Skeletal muscle satellite cell (primary cell): ENCODE measurements around the gene BAX.
A peak's percentile ranks its signal among the peaks of the same experiment; 100 is the strongest.

ENCODE experiments used
- H3K27me3 ChIP-seq: 2 replicates; pipeline ENCODE4 v1.7.0; 2013; ENCODE audit warnings: low read length; ENCODE audit not compliant: control insufficient read depth, insufficient read depth
- H3K36me3 ChIP-seq: 2 replicates; pipeline ENCODE4 v1.7.0; 2013; ENCODE audit warnings: mild to moderate bottlenecking, control low read depth, low read length; ENCODE audit not compliant: insufficient read depth
- H3K4me1 ChIP-seq: 2 replicates; pipeline ENCODE4 v1.7.0; 2013; ENCODE audit warnings: low read length; ENCODE audit not compliant: control insufficient read depth, insufficient read depth
- H3K4me2 ChIP-seq: 2 replicates; pipeline ENCODE4 v1.7.0; 2013; ENCODE audit warnings: mild to moderate bottlenecking, low read length
- H3K4me3 ChIP-seq: 2 replicates; pipeline ENCODE4 v1.7.0; 2013; ENCODE audit warnings: low read length
- H3K9ac ChIP-seq: 2 replicates; pipeline ENCODE4 v1.7.0; 2013; ENCODE audit warnings: mild to moderate bottlenecking, low read depth, low read length, moderate library complexity
- H3K9me3 ChIP-seq: replicated peaks from 2 replicates; pipeline ENCODE4 v1.7.0; 2013; ENCODE audit warnings: mild to moderate bottlenecking, control low read depth, low read length

Gene BAX

GRCh38 chr19:48965040-48965805 lies 10.5 kb downstream of the BAX start, which contains the start of gene FTL:
Gene FTL (plus strand): TSS chr19:48965309. CDS start chr19:48965508, 199 bp downstream.
- peak within 1 kb of the TSS; percentile 87 for H3K9ac ChIP-seq
- H3K27me3 ChIP-seq: no peaks in the 10 kb centered on the region
- no peaks in the 10 kb centered on the region for H3K9me3 ChIP-seq
- peak within 1 kb of the TSS; percentile 97 for H3K4me2 ChIP-seq
- peaks cover 36% of the 10 kb centered on the region for H3K36me3 ChIP-seq
- H3K4me1 ChIP-seq: peaks cover 39% of the 10 kb centered on the region
- peak within 1 kb of the TSS; percentile 91 for H3K4me3 ChIP-seq

DNA sequence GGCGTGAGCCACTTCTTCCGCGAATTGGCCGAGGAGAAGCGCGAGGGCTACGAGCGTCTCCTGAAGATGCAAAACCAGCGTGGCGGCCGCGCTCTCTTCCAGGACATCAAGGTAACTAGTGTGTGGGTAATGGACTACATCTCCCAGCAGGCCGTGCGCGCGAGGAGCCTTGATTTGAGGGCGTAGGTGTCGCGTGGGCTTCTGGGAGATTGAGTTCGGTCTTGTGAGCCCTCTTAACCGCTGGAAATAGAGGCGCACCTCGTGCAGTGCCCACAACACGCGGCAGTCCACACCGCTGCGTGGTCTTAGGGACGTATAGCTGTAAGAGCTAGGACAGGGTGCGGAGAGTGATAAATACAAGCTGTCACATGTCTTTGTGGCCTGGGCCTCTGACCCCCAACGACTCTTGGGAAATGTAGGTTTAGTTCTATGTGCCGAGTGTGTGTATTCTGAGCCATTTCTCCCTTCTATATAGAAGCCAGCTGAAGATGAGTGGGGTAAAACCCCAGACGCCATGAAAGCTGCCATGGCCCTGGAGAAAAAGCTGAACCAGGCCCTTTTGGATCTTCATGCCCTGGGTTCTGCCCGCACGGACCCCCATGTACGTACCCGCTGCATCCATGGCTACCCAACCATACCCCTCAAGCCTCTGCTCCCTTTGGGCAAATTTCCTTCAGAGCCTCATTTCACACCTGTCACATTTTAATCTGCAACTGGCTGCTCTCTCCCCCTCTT lies 11.3 kb downstream of the BAX start:
- Histone ChIP-seq H3K4me3 (peak overlapping the region; percentile 91), H3K36me3 (peaks cover 40% of the 10 kb centered on the region), H3K27me3 (no peaks in the 10 kb centered on the region), H3K4me2 (peak overlapping the region; percentile 97), H3K4me1 (peaks cover 39% of the 10 kb centered on the region), H3K9ac (peak overlapping the region; percentile 87), H3K9me3 (no peaks in the 10 kb centered on the region)

- Histone ChIP-seq H3K4me3 (peak overlapping the region; percentile 91), H3K4me2 (peak overlapping the region; percentile 97), H3K36me3 (peaks cover 40% of the 10 kb centered on the region), H3K9me3 (no peaks in the 10 kb centered on the region), H3K4me1 (peaks cover 39% of the 10 kb centered on the region), H3K9ac (peak overlapping the region; percentile 87), H3K27me3 (no peaks in the 10 kb centered on the region)
Measured at GRCh38 chr19:48966541-48967345, 12.1 kb downstream of the BAX start.

GRCh38 chr19:48967346-48968178 lies 12.9 kb downstream of the BAX start:
- peaks cover 40% of the 10 kb centered on the region for H3K36me3 ChIP-seq
- H3K4me1 ChIP-seq: peaks cover 31% of the 10 kb centered on the region
- peak overlapping the region; percentile 97 for H3K4me2 ChIP-seq
- H3K9ac ChIP-seq: no peak overlapping the region
- peak overlapping the region; percentile 91 for H3K4me3 ChIP-seq
- H3K27me3 ChIP-seq: no peaks in the 10 kb centered on the region
- H3K9me3 ChIP-seq: no peaks in the 10 kb centered on the region

- H3K4me1 ChIP-seq: peaks cover 28% of the 10 kb centered on the region
- H3K9ac ChIP-seq: no peak overlapping the region
- no peak overlapping the region for H3K4me2 ChIP-seq
- H3K27me3 ChIP-seq: no peaks in the 10 kb centered on the region
- H3K9me3 ChIP-seq: no peaks in the 10 kb centered on the region
- peaks cover 44% of the 10 kb centered on the region for H3K36me3 ChIP-seq
- H3K4me3 ChIP-seq: no peak overlapping the region
Measured at GRCh38 chr19:48968179-48968661, 13.5 kb downstream of the BAX start.

- Histone ChIP-seq H3K9me3 (no peaks in the 10 kb centered on the region), H3K9ac (no peak overlapping the region), H3K36me3 (peaks cover 50% of the 10 kb centered on the region), H3K4me1 (peaks cover 22% of the 10 kb centered on the region), H3K27me3 (no peaks in the 10 kb centered on the region), H3K4me2 (no peak overlapping the region), H3K4me3 (no peak overlapping the region)
Measured at GRCh38 chr19:48968813-48969218, 14.1 kb downstream of the BAX start.

DNA sequence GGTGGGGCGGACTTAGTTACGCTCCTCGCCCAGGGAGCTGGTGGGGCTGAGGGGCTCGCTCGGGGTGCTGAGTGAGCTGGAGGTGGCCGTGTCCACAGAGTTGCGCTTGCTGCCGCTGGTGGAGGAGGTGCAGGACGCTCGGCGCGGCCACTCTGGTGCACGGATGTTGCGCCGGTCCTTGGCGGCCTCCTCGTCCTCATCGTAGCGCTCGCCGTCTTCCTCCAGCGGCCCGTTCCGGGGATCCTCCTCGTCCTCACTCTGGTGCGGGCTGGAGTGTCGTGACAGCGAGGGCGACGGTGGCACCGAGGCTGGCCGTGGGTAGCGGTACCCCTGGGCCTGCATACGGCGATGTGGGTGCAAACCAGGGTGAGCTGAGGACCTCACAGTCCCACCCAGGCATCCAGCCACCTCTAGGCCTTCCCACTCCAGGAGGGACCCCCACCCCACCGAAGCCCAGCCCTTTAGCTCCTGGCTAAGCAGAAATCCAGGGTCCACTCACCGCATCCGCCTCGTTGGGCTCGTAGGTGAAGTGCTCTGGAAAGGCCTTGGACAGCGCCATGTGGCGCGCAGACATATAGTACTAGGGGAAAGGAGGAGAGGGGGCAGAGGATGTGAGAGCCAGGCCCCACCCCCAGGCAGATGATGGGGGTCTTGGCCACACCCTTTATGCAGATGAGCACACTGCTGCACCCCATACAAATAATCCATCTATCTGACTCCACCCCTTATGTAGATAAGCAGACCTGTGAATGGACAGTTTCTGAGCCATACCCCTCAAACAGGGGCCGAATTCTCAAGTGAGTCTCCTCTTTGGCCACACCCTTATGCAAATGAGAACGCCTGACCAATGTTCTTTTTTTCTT lies 14.8 kb downstream of the BAX start:
- no peak overlapping the region for H3K9ac ChIP-seq
- H3K4me3 ChIP-seq: no peak overlapping the region
- peaks cover 57% of the 10 kb centered on the region for H3K36me3 ChIP-seq
- peaks cover 15% of the 10 kb centered on the region for H3K4me1 ChIP-seq
- no peaks in the 10 kb centered on the region for H3K9me3 ChIP-seq
- H3K4me2 ChIP-seq: no peak overlapping the region
- H3K27me3 ChIP-seq: no peaks in the 10 kb centered on the region

- H3K9ac ChIP-seq: no peak overlapping the region
- no peak overlapping the region for H3K4me3 ChIP-seq
- peaks cover 59% of the 10 kb centered on the region for H3K36me3 ChIP-seq
- peaks cover 12% of the 10 kb centered on the region for H3K4me1 ChIP-seq
- no peak overlapping the region for H3K4me2 ChIP-seq
- H3K9me3 ChIP-seq: no peaks in the 10 kb centered on the region
- H3K27me3 ChIP-seq: no peaks in the 10 kb centered on the region
Measured at GRCh38 chr19:48970139-48970766, 15.6 kb downstream of the BAX start.

- Histone ChIP-seq H3K4me3 (no peak overlapping the region), H3K4me1 (peaks cover 11% of the 10 kb centered on the region), H3K36me3 (peaks cover 59% of the 10 kb centered on the region), H3K9ac (no peak overlapping the region), H3K9me3 (no peaks in the 10 kb centered on the region), H3K27me3 (no peaks in the 10 kb centered on the region), H3K4me2 (no peak overlapping the region)
Measured at GRCh38 chr19:48970923-48971395, 16.3 kb downstream of the BAX start.
